ENCODE data around the gene ADGRL1.
"Not testable (repeated sequence)": the region's sequence is repeated elsewhere in the genome, so short reads cannot be mapped to it uniquely, and the experiment has no call there.

The ADGRL1 gene

GRCh38 chr19:14197882-14198281, 8.1 kb downstream of the ADGRL1 start:
- DNase-seq: no peak
- intact Hi-C loops (cut with DNase I): loop anchor here (5.0 kb wide), 1 partner anchor 149 kb away; no protein-coding TSS in a partner anchor

GRCh38 chr19:14197288-14197687, 8.7 kb downstream of the ADGRL1 start:
- not testable (repeated sequence) for DNase-seq
- intact Hi-C loops (cut with DNase I): loop anchor here (5.0 kb wide), 1 partner anchor 150 kb away; no protein-coding TSS in a partner anchor

- intact Hi-C loops (cut with DNase I): loop anchor here (5.0 kb wide), 1 partner anchor 151 kb away; no protein-coding TSS in a partner anchor
- DNase-seq: peak in 8 of 10 donors; percentile 49 to 93 (median 66)
These were observed 9.9 kb downstream of the ADGRL1 start for GRCh38 chr19:14196105-14196504.

GRCh38 chr19:14195216-14195615, 10.8 kb downstream of the ADGRL1 start:
- intact Hi-C loops (cut with DNase I): loop anchor here (5.0 kb wide), 1 partner anchor 152 kb away; no protein-coding TSS in a partner anchor
- DNase-seq: not testable (repeated sequence)

- DNase-seq: no peak
- intact Hi-C loops (cut with DNase I): no loop called here
These were observed 16.6 kb downstream of the ADGRL1 start for GRCh38 chr19:14189415-14189814.

GRCh38 chr19:14188086-14188485, 17.9 kb downstream of the ADGRL1 start:
- DNase-seq; intact Hi-C loops (cut with DNase I): not testable (repeated sequence)

- DNase-seq: no peak
- intact Hi-C loops (cut with DNase I): no loop called here
These were observed 18.4 kb downstream of the ADGRL1 start for GRCh38 chr19:14187561-14187960.

GRCh38 chr19:14186684-14187083, 19.3 kb downstream of the ADGRL1 start:
- intact Hi-C loops (cut with DNase I); DNase-seq: not testable (repeated sequence)

GRCh38 chr19:14185691-14186090, 20.3 kb downstream of the ADGRL1 start:
- DNase-seq: not testable (repeated sequence)

GRCh38 chr19:14185158-14185557, 20.8 kb downstream of the ADGRL1 start:
- intact Hi-C loops (cut with DNase I): no loop called here
- no peak for DNase-seq

More at GRCh38 chr19:14185691-14186090, 20.3 kb downstream of the ADGRL1 start:
- intact Hi-C loops (cut with DNase I): not testable (repeated sequence)

GRCh38 chr19:14183741-14184350, 22.1 kb downstream of the ADGRL1 start:
- intact Hi-C loops (cut with DNase I): no loop called here
- no peak for DNase-seq

- DNase-seq: peak in 1 of 10 donors; percentile 84
- intact Hi-C loops (cut with DNase I): no loop called here
These were observed 23.5 kb downstream of the ADGRL1 start for GRCh38 chr19:14182476-14182875.

- no peak for DNase-seq
- intact Hi-C loops (cut with DNase I): no loop called here
These were observed 24.1 kb downstream of the ADGRL1 start for GRCh38 chr19:14181906-14182305.

GRCh38 chr19:14181199-14181598, 24.8 kb downstream of the ADGRL1 start:
- DNase-seq; intact Hi-C loops (cut with DNase I): not testable (repeated sequence)

- DNase-seq: no peak
- intact Hi-C loops (cut with DNase I): no loop called here
These were observed 28.4 kb downstream of the ADGRL1 start for GRCh38 chr19:14177496-14178074.

- DNase-seq: no peak
- intact Hi-C loops (cut with DNase I): no loop called here
These were observed 30.6 kb downstream of the ADGRL1 start for GRCh38 chr19:14175351-14175792.

- intact Hi-C loops (cut with DNase I): no loop called here
- DNase-seq: no peak
These were observed 31.1 kb downstream of the ADGRL1 start for GRCh38 chr19:14174883-14175282.

GRCh38 chr19:14168993-14169392, 37.0 kb downstream of the ADGRL1 start:
- no peak for DNase-seq
- intact Hi-C loops (cut with DNase I): no loop called here

- no peak for DNase-seq
- intact Hi-C loops (cut with DNase I): no loop called here
These were observed 37.6 kb downstream of the ADGRL1 start for GRCh38 chr19:14168259-14168972.

- DNase-seq: no peak
These were observed 38.3 kb downstream of the ADGRL1 start for GRCh38 chr19:14167576-14168138.

GRCh38 chr19:14166999-14167575, 38.9 kb downstream of the ADGRL1 start:
- DNase-seq: no peak
- intact Hi-C loops (cut with DNase I): no loop called here

More at GRCh38 chr19:14167576-14168138, 38.3 kb downstream of the ADGRL1 start:
- intact Hi-C loops (cut with DNase I): no loop called here

Data from posterior cingulate gyrus (tissue), 11 donors.